KMS-11 (cell line): ENCODE measurements around the gene RPF1.
"Not testable (repeated sequence)": the region's sequence is repeated elsewhere in the genome, so short reads cannot be mapped to it uniquely, and the experiment has no call there.

Source experiments
- H2AFZ ChIP-seq: fragments of 200-600 bp; sonication (generic); 2 replicates; pipeline ENCODE4 v1.6.1; 2016; ENCODE audit warnings: antibody characterized with exemption, mixed run types, low read depth
- H3K27ac ChIP-seq: fragments of 200-600 bp; sonication (generic); 2 replicates; pipeline ENCODE4 v1.6.1; 2016; ENCODE audit warnings: mild to moderate bottlenecking, mixed run types
- H3K27me3 ChIP-seq: fragments of 200-600 bp; sonication (generic); 2 replicates; pipeline ENCODE4 v1.6.1; 2017; ENCODE audit warnings: mild to moderate bottlenecking, low read depth, mixed run types, moderate library complexity; ENCODE audit not compliant: insufficient read depth
- H3K36me3 ChIP-seq: fragments of 200-600 bp; sonication (generic); 2 replicates; pipeline ENCODE4 v1.6.1; 2017; ENCODE audit warnings: mild to moderate bottlenecking, mixed run types; ENCODE audit not compliant: insufficient read depth
- H3K4me1 ChIP-seq: fragments of 200-600 bp; sonication (generic); 2 replicates; pipeline ENCODE4 v1.6.1; 2016; ENCODE audit warnings: mild to moderate bottlenecking, low read depth, mixed run types; ENCODE audit not compliant: poor library complexity, severe bottlenecking
- H3K4me2 ChIP-seq: fragments of 200-600 bp; sonication (generic); 2 replicates; pipeline ENCODE4 v1.7.0; 2016; ENCODE audit warnings: mild to moderate bottlenecking, mixed run types
- H3K4me3 ChIP-seq: fragments of 200-600 bp; sonication (generic); IDR thresholded peaks from 2 replicates; pipeline ENCODE4 v1.6.1; 2017; ENCODE audit warnings: low read depth, low read length, mixed read lengths; ENCODE audit not compliant: insufficient read depth
- H3K79me2 ChIP-seq: fragments of 200-600 bp; sonication (generic); 2 replicates; pipeline ENCODE4 v1.6.1; 2016; ENCODE audit warnings: low read depth, mixed run types; ENCODE audit not compliant: insufficient read depth
- H3K9ac ChIP-seq: fragments of 200-600 bp; sonication (generic); 2 replicates; pipeline ENCODE4 v1.6.1; 2016; ENCODE audit warnings: mild to moderate bottlenecking, mixed run types
- H4K20me1 ChIP-seq: fragments of 200-600 bp; sonication (generic); 2 replicates; pipeline ENCODE4 v1.6.1; 2016; ENCODE audit warnings: mild to moderate bottlenecking, mixed run types; ENCODE audit not compliant: insufficient read depth
- CTCF ChIP-seq: fragments of 200-600 bp; sonication (generic); conservative IDR thresholded peaks from 2 replicates; pipeline ENCODE4 v1.6.1; 2017; ENCODE audit warnings: low read depth, mild to moderate bottlenecking, antibody characterized with exemption, low read length, moderate library complexity, mixed read lengths

The RPF1 gene

GRCh38 chr1:84506002-84506728, 27.1 kb downstream of the RPF1 start, which contains the start of the genes GNG5 and SPATA1:
Gene GNG5 (minus strand): TSS chr1:84506581. CDS start chr1:84506091, 490 bp downstream.
Gene SPATA1 (plus strand): TSS chr1:84506386. CDS start chr1:84516360, 9,974 bp downstream.
- Histone ChIP-seq H3K27me3 (no peaks in the 10 kb centered on the region), H3K36me3 (no peaks in the 10 kb centered on the region), H3K4me3 (no peak within 1 kb of the TSS), H3K79me2 (peaks cover 41% of the 10 kb centered on the region), H2AFZ (peak within 1 kb of the TSS; percentile 81), H3K4me2 (peak within 1 kb of the TSS; percentile 78), H3K9ac (peak within 1 kb of the TSS; percentile 65), H4K20me1 (no peaks in the 10 kb centered on the region), H3K4me1 (peaks cover 39% of the 10 kb centered on the region), H3K27ac (peak within 1 kb of the TSS; percentile 64)
- TF ChIP-seq CTCF: no peak

- H3K4me2 ChIP-seq: peak overlapping the region; percentile 78
- H2AFZ ChIP-seq: peak overlapping the region; percentile 81
- no peak overlapping the region for H3K4me3 ChIP-seq
- peak overlapping the region; percentile 64 for H3K27ac ChIP-seq
- H3K79me2 ChIP-seq: peaks cover 36% of the 10 kb centered on the region
- H4K20me1 ChIP-seq: no peaks in the 10 kb centered on the region
- H3K4me1 ChIP-seq: peaks cover 32% of the 10 kb centered on the region
- no peaks in the 10 kb centered on the region for H3K27me3 ChIP-seq
- H3K36me3 ChIP-seq: no peaks in the 10 kb centered on the region
- peak overlapping the region; percentile 65; the same call in 1 of the 2 replicates for H3K9ac ChIP-seq
- no peak for TF ChIP-seq CTCF
Measured at GRCh38 chr1:84506729-84507453, 27.8 kb downstream of the RPF1 start.

GRCh38 chr1:84507887-84508286, 28.8 kb downstream of the RPF1 start:
- H3K9ac ChIP-seq, H2AFZ ChIP-seq, H3K4me2 ChIP-seq, H3K27me3 ChIP-seq, H4K20me1 ChIP-seq, H3K27ac ChIP-seq, H3K4me3 ChIP-seq, H3K36me3 ChIP-seq: not testable (repeated sequence)
- H3K4me1 ChIP-seq: peaks cover 22% of the 10 kb centered on the region
- H3K79me2 ChIP-seq: peaks cover 26% of the 10 kb centered on the region

- Histone ChIP-seq H3K79me2 (peaks cover 20% of the 10 kb centered on the region), H3K4me1 (peaks cover 16% of the 10 kb centered on the region), H3K9ac (no peak overlapping the region), H2AFZ (no peak overlapping the region), H3K27me3 (no peaks in the 10 kb centered on the region), H3K4me2 (no peak overlapping the region), H3K27ac (no peak overlapping the region), H3K4me3 (no peak overlapping the region), H4K20me1 (no peaks in the 10 kb centered on the region), H3K36me3 (no peaks in the 10 kb centered on the region)
- TF ChIP-seq CTCF: no peak
Measured at GRCh38 chr1:84508510-84508909, 29.4 kb downstream of the RPF1 start.
